HG03039 (cell line): ENCODE results near the gene KDELR3.

Experiments
- ATAC-seq: cut with Tn5 transposase; IDR thresholded peaks from one replicate; pipeline ENCODE4 v1.9.1; 2021; ENCODE audit warnings: mild to moderate bottlenecking, moderate library complexity; ENCODE audit not compliant: unreplicated experiment

The KDELR3 gene

DNA sequence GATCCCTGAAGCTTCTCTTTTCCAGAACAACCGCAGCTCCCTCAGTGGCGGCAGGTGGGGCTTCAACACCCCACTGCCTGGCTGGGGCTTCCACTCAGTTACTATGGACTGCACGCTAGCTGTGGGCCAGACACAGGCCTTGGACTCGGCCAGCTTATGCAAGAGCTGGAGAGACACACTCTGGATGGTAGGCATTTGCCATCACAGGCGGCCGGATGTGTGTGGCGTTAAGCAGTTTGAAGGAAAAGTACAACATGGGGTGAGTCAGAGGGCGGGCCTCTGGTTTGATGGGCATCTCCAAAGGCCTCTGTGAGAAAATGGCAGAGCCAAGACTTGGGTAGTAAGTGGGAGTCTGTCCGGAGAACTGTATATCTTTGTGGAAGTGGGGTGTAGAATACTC is 30.5 kb upstream of the KDELR3 start:
- ATAC-seq = no peak

DNA sequence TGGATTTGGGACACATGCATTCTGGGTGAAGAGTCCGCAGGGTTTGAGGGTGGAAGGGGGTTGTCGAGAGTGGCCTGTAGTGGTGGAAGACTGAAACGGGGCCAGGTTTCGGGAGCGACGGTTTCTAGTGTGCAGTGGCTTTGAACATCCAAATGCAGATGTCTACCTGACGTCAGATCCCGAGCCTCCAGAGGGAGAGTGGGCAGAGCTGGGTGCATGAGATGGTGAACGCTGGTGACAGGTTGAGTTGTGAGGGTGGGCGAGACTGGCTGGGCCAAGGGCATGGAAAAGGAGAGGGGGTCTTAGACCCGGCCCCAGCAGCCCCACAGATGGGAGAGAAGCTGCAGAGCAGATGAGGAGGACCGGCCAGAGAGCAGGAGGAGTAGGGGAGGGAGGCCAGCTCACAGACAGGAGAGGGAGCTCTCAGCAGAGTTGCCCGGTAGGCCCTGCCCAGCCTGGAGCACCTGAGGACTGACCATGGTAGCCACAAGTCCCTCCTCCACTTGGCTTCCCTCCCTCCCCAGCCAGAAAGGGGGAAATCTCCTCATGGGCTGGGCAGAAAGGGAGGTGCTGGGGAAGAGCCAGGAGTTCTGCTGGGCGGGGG is 27.0 kb upstream of the KDELR3 start:
- no peak for ATAC-seq

DNA sequence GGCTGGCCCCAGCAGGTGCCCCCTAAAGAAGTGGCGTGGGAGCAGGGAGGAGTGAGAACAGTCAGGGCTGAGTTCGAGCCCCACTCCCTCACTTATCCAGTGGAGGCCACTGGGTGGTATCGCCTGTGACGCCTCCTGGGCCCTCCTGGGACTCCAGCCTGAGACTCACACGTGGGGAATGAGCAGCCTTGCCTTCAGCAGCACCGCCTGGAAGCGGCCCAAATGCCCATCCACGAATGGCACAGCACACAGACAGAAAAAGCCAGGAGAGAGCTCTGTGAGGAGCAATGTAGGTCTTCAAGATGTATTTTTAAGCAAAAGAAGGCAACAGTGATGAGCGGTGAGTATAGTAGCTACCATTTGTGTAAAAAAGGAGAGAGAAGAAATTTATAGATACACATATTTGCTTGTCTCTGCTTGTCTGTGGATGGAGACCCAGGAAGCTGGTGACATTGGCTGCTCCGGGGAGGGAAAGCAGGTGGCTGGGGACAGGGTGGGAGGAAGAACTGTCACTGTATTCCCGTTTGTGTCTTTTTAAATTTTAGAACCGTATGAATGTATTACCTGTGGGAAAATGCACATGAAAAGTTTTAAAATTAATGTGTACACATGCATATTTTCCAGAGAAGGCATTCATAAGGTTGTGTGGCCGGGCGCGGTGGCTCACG is 26.1 kb upstream of the KDELR3 start:
- ATAC-seq = no peak

DNA sequence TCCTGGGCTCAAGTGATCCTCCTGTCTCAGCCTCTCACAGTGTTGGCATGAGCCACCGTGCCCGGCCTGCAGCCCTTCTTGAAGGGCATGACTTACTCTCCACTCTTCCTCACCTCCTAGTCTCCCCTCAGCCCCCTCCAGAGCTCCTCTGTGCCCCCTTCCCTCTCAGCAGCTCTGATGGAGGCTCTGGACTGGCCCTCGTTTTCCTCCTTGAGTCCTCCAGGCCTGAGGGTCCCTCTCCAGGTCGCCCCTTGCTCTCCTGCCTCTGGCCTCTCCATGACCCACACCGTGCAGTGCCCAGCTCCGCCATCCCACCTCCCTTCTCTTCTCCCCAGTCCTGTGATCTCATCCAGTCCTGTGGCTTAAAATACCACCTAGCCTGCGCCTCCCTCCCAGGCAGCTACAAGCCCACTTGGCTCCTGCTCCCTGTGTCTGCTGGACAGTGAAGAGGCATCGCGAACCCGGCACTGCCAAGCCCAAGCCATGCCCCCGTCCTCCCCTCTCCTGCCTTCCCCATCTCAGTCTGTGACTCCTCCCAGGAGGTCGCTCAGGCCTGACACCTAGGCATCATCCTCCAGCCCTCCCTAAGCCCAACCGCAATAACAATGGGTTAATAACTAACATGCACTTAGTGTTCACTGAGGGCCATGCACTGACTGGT is 24.8 kb upstream of the KDELR3 start:
- ATAC-seq = no peak

DNA sequence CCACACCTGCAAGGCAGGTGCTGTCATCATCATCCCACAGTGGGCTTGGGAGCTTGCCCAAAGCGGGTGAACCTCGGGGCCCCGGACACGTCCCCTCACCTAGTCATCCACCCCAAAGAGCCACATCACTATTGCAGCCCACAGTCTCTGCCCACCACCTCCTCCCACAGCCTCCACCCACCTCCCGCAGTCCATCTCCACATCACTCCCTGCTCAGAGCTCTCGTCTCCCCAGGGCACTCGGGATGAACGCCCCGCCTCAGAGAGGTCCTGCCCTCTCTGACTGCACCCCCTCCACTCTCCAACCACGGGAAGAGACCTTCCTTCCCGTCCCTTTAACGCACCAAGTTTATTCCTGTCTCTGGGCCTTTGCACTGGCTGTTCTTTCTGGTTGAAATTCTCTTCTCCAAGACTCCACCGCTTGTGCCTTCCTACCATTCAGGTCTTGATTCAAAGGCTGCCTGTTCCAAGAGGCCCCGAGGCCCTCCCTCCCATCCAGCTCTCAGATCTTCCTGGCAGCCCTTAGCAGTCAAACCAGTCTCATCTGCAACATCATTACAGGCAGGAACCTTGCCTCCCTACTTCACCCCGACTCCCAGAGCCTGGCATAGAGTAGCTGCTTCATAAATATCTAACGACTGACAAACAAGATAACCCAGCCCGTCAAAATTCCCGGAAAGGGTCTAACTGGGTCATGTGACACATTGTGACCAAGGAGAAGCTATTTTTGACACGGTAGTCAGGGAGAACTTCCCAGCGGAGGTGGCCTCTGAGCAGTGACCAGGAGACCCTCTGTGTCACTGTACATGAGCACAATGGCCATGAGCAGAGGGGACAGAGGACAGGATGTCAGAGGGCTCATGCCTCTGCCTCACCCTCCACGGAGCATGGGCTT is 24.0 kb upstream of the KDELR3 start:
- no peak for ATAC-seq

DNA sequence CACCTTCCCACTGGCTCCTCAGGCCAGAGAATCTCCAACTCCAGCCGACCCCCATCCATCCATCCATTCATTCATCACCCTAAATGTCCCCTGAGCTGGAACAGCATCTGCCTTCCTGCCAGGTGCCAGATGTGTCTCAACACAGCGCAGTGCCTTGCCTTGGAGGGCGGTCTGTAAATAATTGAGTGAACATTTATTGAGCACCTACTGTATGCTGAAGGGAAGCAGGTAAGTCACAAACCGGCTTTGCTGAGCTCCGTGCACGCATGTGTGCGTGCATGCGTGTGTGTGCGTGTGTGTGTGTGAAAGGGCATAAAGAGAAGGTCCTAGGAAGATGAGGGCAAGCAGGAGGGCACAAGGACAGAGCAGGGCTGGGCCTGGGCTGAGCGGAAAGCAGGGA is 23.1 kb upstream of the KDELR3 start:
- ATAC-seq = no peak

DNA sequence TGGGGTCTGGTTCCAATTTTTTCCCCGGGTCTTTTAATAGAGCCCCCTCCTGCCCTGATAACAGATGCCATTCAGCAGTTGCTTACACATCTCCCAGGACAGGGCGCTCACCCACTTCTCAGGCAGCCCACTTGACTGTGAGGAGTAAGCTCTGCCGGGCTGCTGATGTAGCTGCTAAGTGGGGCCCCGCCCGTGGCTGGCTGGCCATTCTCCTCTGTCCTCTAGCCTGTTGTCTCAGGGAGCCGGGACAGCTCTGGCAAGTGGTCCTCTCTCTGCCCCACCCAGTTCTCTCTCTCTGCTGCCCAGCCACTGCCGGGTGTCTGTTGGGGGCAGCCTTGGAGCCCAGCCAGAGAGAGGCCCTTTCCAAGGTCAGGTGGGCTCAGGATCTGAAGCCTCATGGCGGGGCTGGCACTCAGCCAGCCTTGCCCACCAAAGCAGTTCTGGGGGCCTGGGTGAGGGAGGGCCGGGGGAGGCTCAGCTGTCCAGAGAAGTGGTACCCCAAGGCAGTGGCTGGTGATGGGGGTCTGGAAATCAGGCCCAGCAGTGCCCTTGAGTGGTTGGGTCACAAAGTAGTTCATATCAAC is 21.8 kb upstream of the KDELR3 start:
- no peak for ATAC-seq

DNA sequence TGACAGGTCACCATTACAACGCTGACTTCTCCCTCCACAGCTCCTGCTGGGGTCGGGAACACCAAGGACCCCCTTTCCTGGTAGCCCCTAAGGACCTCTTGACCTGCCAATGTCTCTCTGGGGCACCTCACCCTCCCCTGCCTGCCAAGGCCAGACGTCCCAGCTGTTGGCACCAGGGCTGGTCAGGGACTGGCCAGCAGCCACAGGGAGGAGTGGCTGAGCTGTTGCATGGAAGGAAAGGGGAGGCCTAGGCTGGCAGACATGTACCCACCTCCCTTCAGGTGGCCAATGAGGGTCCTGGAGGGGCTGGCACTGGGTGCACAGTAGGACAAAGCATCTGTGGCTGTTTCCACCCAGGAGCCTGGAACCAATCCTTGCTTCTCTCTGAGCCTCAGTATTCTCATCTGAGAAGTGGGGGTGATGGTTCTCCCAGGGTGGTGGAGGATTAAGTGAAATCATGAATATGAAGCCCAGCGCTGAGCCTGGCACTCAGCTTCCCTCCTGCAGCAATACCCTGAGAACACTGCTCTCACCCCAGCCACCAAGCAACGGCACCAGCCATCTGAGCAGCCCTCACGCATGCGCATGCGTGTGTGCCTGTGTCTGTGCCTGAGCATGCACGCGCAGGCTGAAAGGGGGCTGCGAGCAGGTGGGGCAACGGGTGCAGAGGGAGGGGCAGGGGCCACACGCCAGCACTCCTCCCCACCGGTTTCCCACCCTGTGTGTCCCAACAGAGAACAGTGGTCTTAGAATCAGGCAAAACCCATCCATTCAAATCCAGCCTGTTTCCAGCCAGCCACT is 18.8 kb upstream of the KDELR3 start:
- no peak for ATAC-seq

DNA sequence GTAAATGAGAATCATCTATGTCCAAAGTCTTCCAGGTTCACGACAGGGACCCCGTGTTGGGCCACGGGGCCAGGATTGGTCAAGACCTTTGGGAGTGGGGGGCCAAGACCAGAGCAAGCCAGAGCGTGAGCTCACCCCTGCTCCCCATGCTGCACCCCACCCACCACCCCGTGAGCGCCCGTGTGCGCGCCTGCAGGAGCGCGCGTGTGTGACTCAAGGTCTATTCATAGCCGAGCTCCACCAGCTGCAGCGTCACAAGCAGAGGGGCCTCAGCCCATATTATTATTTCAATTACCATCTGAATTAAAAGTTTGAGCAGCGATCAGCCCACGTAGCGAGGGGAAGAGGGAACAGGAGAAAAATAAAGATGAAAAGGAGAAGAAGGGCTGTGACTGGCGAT is 18.1 kb upstream of the KDELR3 start:
- ATAC-seq = no peak

DNA sequence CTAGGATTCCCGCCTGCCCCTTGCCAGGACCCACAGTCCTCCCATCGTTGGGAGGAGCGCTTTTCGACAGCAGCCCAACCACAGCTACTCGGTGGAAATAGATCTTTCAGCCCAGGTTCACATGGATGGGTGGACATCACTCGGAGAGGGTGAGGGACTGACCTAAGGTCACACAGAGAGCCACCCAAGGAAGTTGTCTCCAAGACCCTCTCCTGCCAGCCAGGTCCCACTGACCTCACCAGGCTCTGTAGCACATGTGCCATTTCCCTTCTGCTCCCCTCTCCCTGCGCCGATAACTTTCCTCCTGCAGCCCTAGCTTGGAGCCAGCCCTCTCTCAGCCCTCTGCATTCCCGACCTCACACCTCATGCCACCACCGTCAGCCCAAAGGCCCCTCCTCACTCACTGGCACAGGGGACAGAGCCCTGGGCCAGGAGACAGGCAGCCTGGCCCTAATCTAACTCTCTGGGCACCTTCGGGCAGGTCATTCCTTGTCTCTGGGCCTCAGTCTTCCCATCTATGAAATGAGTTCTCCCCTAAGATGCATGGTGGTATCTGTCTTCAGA is 17.6 kb upstream of the KDELR3 start:
- no peak for ATAC-seq

DNA sequence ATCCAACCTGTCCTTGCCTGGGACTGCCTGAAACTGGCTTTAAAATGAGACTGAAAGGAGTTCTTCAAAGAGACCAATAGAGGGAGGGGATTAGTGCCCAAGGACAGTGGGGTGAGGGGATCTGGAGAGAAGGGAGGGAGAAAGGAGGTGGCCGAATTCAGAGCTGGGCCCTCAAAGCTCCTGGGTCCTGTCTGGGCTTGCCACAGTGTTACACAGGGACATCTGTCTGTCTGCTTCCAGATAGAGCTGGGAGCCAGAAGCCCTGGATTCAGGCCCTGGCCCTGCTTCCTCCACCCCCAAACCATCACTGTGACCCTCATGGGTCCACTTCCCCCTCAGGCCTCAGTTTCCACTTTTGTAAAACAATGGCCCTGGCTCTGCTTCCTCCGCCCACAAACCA is 16.5 kb upstream of the KDELR3 start:
- no peak for ATAC-seq

DNA sequence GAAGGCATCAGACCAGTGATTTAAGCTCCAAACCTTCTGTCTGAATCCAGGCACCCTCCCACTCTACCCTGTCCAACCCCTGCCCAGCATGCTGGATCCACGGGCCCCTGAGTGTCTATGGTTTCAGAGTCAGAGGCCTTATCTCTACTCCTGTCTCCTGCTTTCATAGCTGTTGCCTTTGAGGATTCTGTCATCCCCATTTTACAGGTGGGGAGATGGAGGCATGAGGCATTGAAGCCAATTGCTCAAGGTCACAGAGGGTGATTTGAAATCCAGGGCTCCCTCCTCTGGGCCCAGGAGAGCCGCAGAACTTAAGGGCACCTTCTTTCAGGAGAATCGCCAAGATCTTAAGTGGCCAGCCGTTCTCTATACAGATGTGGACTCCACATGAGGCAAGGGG is 16.0 kb upstream of the KDELR3 start:
- no peak for ATAC-seq

DNA sequence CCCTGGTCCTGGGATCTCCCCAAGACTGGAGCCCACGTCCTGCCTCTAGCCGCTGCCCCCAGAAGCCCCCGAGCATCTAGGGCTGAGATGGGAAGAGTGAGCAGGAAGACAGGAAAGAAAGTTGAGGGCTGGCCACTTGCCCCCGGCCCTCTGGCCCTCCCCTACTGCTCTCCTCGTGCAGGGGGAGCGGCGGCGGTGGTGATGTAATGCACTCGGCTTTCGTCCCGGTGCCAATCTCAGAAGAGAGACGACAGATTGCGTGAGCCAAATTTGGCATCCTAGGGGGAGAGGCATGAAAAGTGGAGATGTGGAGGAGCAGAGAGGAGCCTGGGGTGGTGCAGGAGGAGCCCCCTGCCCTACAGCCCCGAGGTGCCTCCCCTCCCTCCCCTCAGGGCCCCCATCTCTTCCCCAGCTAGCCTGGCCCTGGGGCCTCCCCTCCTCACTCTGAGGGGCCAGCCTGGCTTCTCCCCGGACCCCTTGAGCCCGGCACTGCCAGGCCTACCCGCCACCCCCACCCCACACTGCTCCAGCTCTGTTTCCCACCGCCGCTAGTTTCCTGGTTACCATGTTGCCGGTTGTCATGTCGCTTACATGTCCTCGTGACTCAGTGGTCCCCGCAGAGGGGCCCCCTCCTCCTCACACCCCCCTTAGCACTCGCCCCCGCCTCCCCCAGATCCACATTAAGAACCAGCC is 15.4 kb upstream of the KDELR3 start:
- no peak for ATAC-seq

DNA sequence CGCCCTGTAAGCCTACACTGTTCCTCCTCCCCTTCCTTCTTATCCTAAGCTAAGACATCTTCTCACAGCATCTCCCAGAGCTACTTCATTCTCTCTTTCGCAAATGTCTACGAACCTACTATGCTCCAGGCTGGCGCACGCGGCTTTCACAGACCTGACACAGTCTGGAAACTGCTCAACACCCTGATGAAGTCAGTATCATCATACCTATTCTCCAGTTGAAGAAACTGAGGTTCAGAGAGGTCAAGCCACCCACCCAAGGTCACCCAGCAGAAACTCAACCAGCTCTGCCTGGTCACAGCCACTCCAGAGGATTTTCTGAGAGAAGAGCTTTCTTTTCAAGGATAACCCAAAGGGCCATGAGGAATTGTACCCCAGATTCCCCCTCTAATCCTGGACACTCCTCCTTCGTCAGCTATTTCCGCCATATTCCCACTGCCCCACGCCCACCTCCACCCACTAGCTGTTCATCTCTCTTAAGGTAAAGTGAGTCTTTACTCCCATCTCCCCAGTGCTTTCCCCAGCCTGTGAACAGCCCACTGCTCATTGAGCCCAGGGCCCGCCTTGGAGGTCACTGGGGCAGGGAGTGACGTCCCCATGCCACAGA is 14.7 kb upstream of the KDELR3 start:
- no peak for ATAC-seq

DNA sequence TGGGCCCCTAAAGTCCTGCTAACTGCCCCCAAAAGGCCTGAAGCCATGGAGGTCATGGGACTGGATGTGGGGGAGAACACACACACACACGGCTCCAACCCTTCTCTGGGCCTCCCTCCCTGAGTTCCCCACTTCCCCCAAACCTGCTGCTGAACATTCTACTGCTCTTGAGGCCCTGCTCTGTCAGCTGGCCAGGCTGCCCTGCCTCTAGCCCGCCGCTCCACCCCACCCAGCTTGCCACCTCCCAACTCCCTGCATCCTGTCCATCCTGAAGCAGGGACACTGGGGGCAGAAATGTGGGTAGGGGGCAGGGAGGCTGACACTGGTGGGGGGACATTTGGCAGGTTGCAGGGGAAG is 13.9 kb upstream of the KDELR3 start:
- ATAC-seq = no peak

DNA sequence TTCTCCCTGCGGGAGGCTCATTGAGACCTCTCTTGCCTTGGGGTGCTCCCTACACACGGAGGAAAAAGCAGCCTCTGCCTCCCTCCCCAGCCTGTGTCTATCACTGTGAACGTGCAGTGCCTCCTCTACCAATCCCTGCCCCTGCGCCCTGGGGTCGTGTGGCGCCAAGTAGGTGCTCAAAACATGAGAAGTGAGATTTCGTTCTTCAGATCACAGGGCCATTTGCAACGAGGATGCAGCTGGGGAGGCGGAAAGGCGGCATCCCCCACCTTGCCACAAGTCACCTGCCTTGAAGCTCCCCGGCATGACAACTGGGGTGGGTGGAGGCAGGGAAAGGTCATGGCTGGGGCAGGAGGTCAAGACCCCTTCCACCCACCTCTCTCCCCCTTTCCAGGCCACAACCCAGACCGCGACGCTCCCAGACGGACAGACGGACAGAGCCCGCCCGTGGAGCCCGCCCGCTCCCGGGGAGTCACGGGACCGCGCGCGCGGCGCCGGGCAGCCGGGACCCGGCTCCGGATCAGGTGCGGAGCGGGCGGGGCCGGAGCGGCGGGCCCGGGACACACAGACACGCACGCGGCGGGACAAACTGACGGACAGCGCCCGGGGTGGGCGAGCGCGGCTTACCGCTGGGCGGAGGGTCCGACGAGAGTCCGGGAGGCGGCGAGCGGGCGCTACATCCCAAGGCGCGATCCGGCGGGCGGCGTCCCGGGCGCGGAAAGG is 13.4 kb upstream of the KDELR3 start:
- no peak for ATAC-seq

DNA sequence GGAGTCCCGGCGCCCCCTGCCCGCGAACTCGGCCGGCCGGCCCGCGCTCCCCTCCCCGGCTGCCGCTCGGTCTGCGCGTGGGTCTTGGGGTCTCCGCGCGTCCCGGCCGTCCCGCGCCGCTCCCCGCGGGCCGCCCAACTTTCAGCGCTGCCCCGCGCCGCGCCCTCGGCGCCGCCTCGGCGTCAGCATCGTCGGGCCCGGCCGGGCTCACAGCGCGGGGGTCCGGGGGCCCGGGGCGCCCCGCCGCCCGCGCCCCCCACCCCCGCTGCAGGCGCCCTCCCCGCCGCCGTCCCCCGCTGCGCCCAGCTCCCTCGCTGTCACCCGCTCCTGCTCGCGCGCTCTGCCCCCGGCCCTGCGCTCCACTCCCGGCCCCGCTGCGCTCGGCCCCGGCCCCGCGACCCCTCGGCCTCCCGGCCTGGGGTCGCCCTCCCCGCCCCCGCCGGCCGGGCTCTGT is 12.8 kb upstream of the KDELR3 start, which contains the start of gene KCNJ4:
Gene KCNJ4, minus strand, starts transcription at position 124 of the 454 bp plus-strand sequence. CDS start 27,067 bp downstream, outside the sequence.
- no peak for ATAC-seq
